PC-3 (cell line): Measurements from ENCODE around the gene DUS1L. TPM values are rescaled to one million over a fixed set of nuclear protein-coding genes. Genes with fewer than 3 reads are reported as not detected.

Source experiments
- ATAC-seq: fragments of 200-7000 bp; cut with Tn5 transposase; 2 replicates; pipeline ENCODE4 v1.9.1; 2020; ENCODE audit warnings: mild to moderate bottlenecking, moderate library complexity
- BruUV-seq: library from RNA; stranded (reverse); fragments of 400-500 nt; replicated peaks from 2 replicates; lab custom pipeline; 2021; lab: Mats Ljungman, UMichigan
- CTCF ChIA-PET: fragments of 300-600 bp; sonication (Branson Sonifier 250); formaldehyde crosslinking; loops from one replicate; lab custom pipeline; 2022; ENCODE audit warnings: antibody characterized with exemption; lab: Charles Lee
- POLR2A ChIA-PET: fragments of 300-600 bp; sonication (Branson Sonifier 250); formaldehyde crosslinking; loops from one replicate; lab custom pipeline; 2022; ENCODE audit warnings: antibody characterized with exemption; ENCODE audit not compliant: unreplicated experiment; lab: Charles Lee
- DNase-seq: peaks from one replicate; pipeline ENCODE4 v3.0.0-alpha.2; 2015
- H2AFZ ChIP-seq: fragments of 300-600 bp; sonication (generic); 2 replicates; pipeline ENCODE4 v1.6.0; 2016; ENCODE audit warnings: antibody characterized with exemption, low read length
- H3F3A ChIP-seq: fragments of 300-600 bp; sonication (generic); one replicate; pipeline ENCODE4 v1.6.0; 2017; ENCODE audit warnings: antibody characterized with exemption, low read length, control low read depth, mild to moderate bottlenecking; ENCODE audit not compliant: unreplicated experiment
- H3K27ac ChIP-seq: fragments of 300-600 bp; sonication (generic); 2 replicates; pipeline ENCODE4 v1.5.1; 2016; ENCODE audit warnings: mild to moderate bottlenecking, low read length
- H3K27me3 ChIP-seq: fragments of 300-600 bp; sonication (generic); 2 replicates; pipeline ENCODE4 v1.6.1; 2016; ENCODE audit warnings: low read length, mixed read lengths
- H3K36me3 ChIP-seq: fragments of 300-600 bp; sonication (generic); 2 replicates; pipeline ENCODE4 v1.6.1; 2016; ENCODE audit warnings: low read depth, mixed run types, low read length, mixed read lengths
- H3K4me1 ChIP-seq: fragments of 300-600 bp; sonication (generic); 2 replicates; pipeline ENCODE4 v1.5.1; 2016; ENCODE audit warnings: low read length; ENCODE audit not compliant: insufficient read depth
- H3K4me2 ChIP-seq: fragments of 300-600 bp; sonication (generic); 2 replicates; pipeline ENCODE4 v1.6.0; 2016; ENCODE audit warnings: low read length
- H3K4me3 ChIP-seq: fragments of 300-600 bp; sonication (generic); 2 replicates; pipeline ENCODE4 v1.5.1; 2016; ENCODE audit warnings: mild to moderate bottlenecking, low read length, mixed read lengths
- H3K79me2 ChIP-seq: fragments of 300-600 bp; sonication (generic); 2 replicates; pipeline ENCODE4 v1.6.1; 2017; ENCODE audit warnings: low read length, mixed read lengths
- H3K9ac ChIP-seq: fragments of 300-600 bp; sonication (generic); 2 replicates; pipeline ENCODE4 v1.6.0; 2016; ENCODE audit warnings: mild to moderate bottlenecking, low read length
- H3K9me2 ChIP-seq: fragments of 300-600 bp; sonication (generic); replicated peaks from 2 replicates; pipeline ENCODE4 v1.6.1; 2016; ENCODE audit warnings: mixed run types, low read length, mixed read lengths
- H3K9me3 ChIP-seq: fragments of 300-600 bp; sonication (generic); 2 replicates; pipeline ENCODE4 v1.6.1; 2016; ENCODE audit warnings: low read length, mixed read lengths
- H4K20me1 ChIP-seq: fragments of 300-600 bp; sonication (generic); 2 replicates; pipeline ENCODE4 v1.6.1; 2016; ENCODE audit warnings: low read length, mixed read lengths
- EZH2 ChIP-seq: fragments of 300-600 bp; sonication (generic); IDR thresholded peaks from one replicate; pipeline ENCODE4 v1.6.1; 2017; ENCODE audit warnings: antibody characterized with exemption, mild to moderate bottlenecking, low read length; ENCODE audit not compliant: unreplicated experiment
- EZH2phosphoT487 ChIP-seq: fragments of 300-600 bp; sonication (generic); IDR thresholded peaks from 2 replicates; pipeline ENCODE4 v1.6.1; 2018; ENCODE audit warnings: mild to moderate bottlenecking, antibody characterized with exemption, low read length, borderline replicate concordance
- intact Hi-C: fragments of 100-400 bp; cut with micrococcal nuclease; formaldehyde crosslinking; loops from 2 replicates; pipeline ENCODE4 v1.9.0; 2023
- total RNA-seq: library from RNA; depleted of rRNA; stranded (reverse); fragments of >200 nt; gene quantifications from 2 replicates; pipeline ENCODE4 v1.2.3, GENCODE V29; 2014
- TF ChIP-seq, protein P1 (sequence below): fragments of 300-600 bp; sonication (generic); conservative IDR thresholded peaks from 2 replicates; pipeline ENCODE4 v1.5.1; 2017; ENCODE audit warnings: antibody characterized with exemption, low read depth, mild to moderate bottlenecking, low read length

Gene DUS1L
- total RNA-seq, 1 experiment from 2014 or later: 205 TPM

DNA sequence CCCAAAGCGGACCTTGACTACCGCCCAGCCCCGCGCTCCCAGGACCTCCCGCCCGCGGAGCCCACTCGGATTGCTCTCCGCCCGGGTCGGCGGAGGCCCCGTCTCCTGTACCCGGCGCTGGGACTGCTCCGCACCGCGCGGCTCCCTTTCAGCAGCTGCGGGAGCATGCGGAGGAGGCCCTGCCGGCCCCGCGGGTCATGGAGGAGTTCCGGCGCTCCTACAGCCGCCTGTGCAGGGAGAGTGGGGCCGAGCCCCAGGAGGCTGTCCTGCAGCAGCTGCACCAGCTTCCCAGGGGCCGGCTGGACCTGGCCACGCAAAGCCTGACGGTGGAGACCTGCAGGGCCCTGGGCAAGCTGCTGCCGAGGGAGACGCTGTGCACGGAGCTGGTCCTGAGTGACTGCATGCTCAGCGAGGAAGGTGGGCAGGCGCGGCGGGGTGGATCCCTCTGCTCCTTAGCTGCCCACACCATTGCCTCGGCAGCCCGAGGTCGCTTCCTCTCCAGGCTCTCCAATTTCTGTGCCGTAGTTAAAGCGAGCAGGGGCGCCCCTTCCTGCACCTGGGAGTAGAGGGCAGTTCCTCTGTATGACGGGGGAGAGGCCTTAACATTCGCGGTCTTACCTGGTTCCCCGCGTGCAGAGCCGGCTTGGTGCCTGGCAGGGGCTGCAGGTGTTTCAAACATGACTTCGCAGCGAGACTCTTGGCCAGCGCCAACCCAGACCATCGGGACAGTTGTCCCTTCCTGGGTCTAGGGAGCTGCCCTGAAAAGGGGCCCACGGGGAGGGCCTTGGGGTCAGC, 42.0 kb downstream of the DUS1L start:
- no peak overlapping the region for H3K27ac ChIP-seq
- ChIA-PET POLR2A (no interaction called here), CTCF (interaction anchor here (1.5 to 4.8 kb wide), 2 partner anchors 14 to 64 kb away, joined by 10 to 40 read pairs; partner anchors contain the start of gene DCXR)

DNA sequence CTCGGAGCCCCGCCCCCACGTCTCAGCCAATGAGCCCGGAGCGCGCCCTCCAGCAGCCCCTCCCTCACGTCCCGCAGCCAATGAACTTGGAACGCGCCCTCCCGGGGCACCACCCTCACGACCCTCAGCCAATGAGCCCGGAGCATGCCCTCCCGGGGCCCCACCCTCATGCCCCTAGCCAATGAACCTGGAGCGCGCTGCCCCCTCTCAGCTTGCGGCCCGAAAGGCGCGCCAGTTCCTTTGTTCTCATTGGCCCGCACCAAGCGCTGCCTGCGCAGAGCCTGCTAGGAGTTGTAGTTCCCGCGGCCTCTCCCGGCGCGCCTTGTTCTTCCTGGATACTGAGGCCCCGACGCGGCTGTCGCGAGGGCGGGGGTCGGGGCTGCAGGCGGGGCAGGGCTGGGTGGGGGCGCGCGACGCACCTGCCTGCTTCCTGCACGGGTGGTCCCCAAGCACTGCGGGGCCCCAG, 42.6 kb downstream of the DUS1L start, which contains the start of gene LRRC45:
Gene LRRC45 (plus strand): TSS at position 325 of the 466 bp plus-strand sequence. CDS start 339 bp downstream, outside the sequence.
- ChIA-PET CTCF (interaction anchor here (0.7 to 4.8 kb wide), 4 partner anchors 15 to 137 kb away, joined by 4 to 40 read pairs (median 8); partner anchors contain the start of gene DCXR), POLR2A (interaction anchor here (0.7 kb wide), 1 partner anchor 23 kb away, joined by 3 read pairs; no protein-coding TSS in a partner anchor)
- Histone ChIP-seq H3K27me3 (no peaks in the 10 kb centered on the region), H3K4me2 (peak within 1 kb of the TSS; percentile 99), H3F3A (no peaks in the 10 kb centered on the region), H3K36me3 (no peaks in the 10 kb centered on the region; the same call in 1 of the 2 replicates), H3K9ac (peak within 1 kb of the TSS; percentile 98), H3K27ac (peak within 1 kb of the TSS; percentile 57), H3K9me2 (no peaks in the 10 kb centered on the region), H4K20me1 (peaks cover 7% of the 10 kb centered on the region; the same call in 1 of the 2 replicates), H3K4me1 (peaks cover 21% of the 10 kb centered on the region; the same call in 1 of the 2 replicates), H3K9me3 (no peaks in the 10 kb centered on the region), H3K4me3 (peak within 1 kb of the TSS; percentile 100), H3K79me2 (peaks cover 43% of the 10 kb centered on the region), H2AFZ (peak within 1 kb of the TSS; percentile 80)
- peak; percentile 99 for DNase-seq
- intact Hi-C loops: no loop called here
- peak; percentile 84 for ATAC-seq
- BruUV-seq: no TSS peak
- TF ChIP-seq EZH2phosphoT487: no peak
- TF ChIP-seq EZH2: no peak
- TF ChIP-seq, protein P1, sequence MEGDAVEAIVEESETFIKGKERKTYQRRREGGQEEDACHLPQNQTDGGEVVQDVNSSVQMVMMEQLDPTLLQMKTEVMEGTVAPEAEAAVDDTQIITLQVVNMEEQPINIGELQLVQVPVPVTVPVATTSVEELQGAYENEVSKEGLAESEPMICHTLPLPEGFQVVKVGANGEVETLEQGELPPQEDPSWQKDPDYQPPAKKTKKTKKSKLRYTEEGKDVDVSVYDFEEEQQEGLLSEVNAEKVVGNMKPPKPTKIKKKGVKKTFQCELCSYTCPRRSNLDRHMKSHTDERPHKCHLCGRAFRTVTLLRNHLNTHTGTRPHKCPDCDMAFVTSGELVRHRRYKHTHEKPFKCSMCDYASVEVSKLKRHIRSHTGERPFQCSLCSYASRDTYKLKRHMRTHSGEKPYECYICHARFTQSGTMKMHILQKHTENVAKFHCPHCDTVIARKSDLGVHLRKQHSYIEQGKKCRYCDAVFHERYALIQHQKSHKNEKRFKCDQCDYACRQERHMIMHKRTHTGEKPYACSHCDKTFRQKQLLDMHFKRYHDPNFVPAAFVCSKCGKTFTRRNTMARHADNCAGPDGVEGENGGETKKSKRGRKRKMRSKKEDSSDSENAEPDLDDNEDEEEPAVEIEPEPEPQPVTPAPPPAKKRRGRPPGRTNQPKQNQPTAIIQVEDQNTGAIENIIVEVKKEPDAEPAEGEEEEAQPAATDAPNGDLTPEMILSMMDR: no peak

More for the DNA sequence above, 42.0 kb downstream of the DUS1L start:
- Histone ChIP-seq H3K36me3 (no peaks in the 10 kb centered on the region; the same call in 1 of the 2 replicates), H3K79me2 (peaks cover 43% of the 10 kb centered on the region), H4K20me1 (peaks cover 7% of the 10 kb centered on the region; the same call in 1 of the 2 replicates), H3K4me3 (peak overlapping the region; percentile 80), H2AFZ (peak overlapping the region; percentile 75), H3K4me2 (peak overlapping the region; percentile 81), H3K9me2 (no peaks in the 10 kb centered on the region), H3F3A (no peaks in the 10 kb centered on the region), H3K4me1 (peaks cover 21% of the 10 kb centered on the region; the same call in 1 of the 2 replicates), H3K27me3 (no peaks in the 10 kb centered on the region), H3K9me3 (no peaks in the 10 kb centered on the region), H3K9ac (peak overlapping the region; percentile 72)
- DNase-seq (no peak), ATAC-seq (peak; percentile 9)
- TSS peak; percentile 15 for BruUV-seq
- no peak for TF ChIP-seq EZH2phosphoT487
- no peak for TF ChIP-seq EZH2
- TF ChIP-seq, protein P1: no peak
- intact Hi-C loops: no loop called here
